K562 (cell line): ENCODE measurements around the gene FARSA.

Source experiments
- BHLHE40 ChIP-seq: IDR thresholded peaks from 2 replicates; pipeline ENCODE4 v1.6.1; 2011; ENCODE audit warnings: low read length, improper control_type of control experiment
- COPS2 ChIP-seq: fragments of 450-650 bp; conservative IDR thresholded peaks from 2 replicates; pipeline ENCODE4 v1.6.1; 2016; ENCODE audit warnings: mild to moderate bottlenecking, moderate library complexity
- EZH2 ChIP-seq: IDR thresholded peaks from 2 replicates; pipeline ENCODE4 v1.6.1; 2012; ENCODE audit warnings: low read depth, mild to moderate bottlenecking, inconsistent platforms, low read length, borderline replicate concordance
- GTF2F1 ChIP-seq: IDR thresholded peaks from 2 replicates; pipeline ENCODE4 v1.6.1; 2011; ENCODE audit warnings: low read depth, low read length, improper control_type of control experiment
- HBP1 ChIP-seq: fragments of 450-650 bp; formaldehyde crosslinking; IDR thresholded peaks from 2 replicates; pipeline ENCODE4 v1.4.0; 2022; ENCODE audit warnings: missing genetic modification characterization
- HDAC1 ChIP-seq, 2 experiments: fragments of 450-650 bp; IDR thresholded peaks; 2 replicates each; pipeline ENCODE4 v1.6.1; 2016 to 2017; ENCODE audit warnings: inconsistent platforms in 1 of 2, mild to moderate bottlenecking in 1 of 2, moderate library complexity in 1 of 2
- HIVEP1 ChIP-seq: fragments of 250-450 bp; sonication (Bioruptor Pico); IDR thresholded peaks from 2 replicates; pipeline ENCODE4 v1.4.0; 2020; ENCODE audit warnings: mild to moderate bottlenecking
- POLR2A ChIP-seq: fragments of 450-650 bp; conservative IDR thresholded peaks from 2 replicates; pipeline ENCODE4 v1.6.1; 2016
- SMAD3 ChIP-seq: fragments of 450-650 bp; formaldehyde crosslinking; conservative IDR thresholded peaks from 2 replicates; pipeline ENCODE4 v1.4.0; 2020; ENCODE audit warnings: mild to moderate bottlenecking
- ZNF717 ChIP-seq: fragments of 250-450 bp; sonication (Bioruptor Pico); IDR thresholded peaks from 2 replicates; pipeline ENCODE4 v1.5.0; 2021
- TF ChIP-seq, protein P1 (sequence below): fragments of 250-450 bp; sonication (Bioruptor Pico); IDR thresholded peaks from 2 replicates; pipeline ENCODE4 v1.4.0; 2020; ENCODE audit warnings: mild to moderate bottlenecking

DNA sequence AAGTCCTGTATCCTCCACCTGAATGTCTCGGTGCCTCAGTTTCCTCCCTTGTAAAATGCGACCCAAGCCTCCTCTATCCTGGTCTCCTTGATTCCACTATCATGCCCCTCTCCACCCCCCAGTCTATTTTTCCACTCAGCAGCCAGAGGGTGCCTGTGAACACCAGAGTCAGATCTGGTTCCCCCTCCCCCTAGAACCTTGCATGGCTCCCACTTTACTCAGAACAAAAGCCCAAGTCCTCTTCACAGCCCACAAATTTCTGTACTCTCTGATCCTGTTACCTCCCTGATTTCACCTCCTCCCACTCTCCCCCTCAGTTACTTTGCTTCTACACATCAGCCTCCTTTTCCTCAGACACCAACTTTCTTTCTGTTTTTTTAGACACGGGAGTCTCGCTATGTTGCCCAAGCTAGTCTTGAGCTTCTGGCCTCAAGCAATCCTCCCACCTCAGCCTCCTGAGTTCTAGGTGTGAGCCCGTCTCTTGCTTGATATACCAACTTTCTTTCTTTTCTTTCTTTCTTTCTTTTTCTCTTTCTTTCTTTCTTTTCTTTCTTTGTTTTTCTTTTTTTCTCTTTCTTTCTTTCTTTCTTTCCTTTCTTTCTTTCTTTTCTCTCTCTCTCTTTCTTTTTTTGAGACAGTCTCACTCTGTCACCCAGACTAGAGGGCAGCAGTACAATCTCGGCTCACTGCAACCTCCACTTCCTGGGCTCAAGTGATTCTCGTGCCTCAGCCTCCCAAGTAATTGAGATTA lies 36.7 kb upstream of the FARSA start:
- TF ChIP-seq POLR2A (no peak), HBP1 (CRISPR knock-in tag) (no peak), GTF2F1 (no peak), COPS2 (no peak), SMAD3 (CRISPR knock-in tag) (no peak), HIVEP1 (CRISPR knock-in tag) (no peak), HDAC1 (IDR thresholded peaks at IDR 0.05) (no peak), EZH2 (no peak), ZNF717 (no peak), BHLHE40 (no peak)
- TF ChIP-seq, protein P1, sequence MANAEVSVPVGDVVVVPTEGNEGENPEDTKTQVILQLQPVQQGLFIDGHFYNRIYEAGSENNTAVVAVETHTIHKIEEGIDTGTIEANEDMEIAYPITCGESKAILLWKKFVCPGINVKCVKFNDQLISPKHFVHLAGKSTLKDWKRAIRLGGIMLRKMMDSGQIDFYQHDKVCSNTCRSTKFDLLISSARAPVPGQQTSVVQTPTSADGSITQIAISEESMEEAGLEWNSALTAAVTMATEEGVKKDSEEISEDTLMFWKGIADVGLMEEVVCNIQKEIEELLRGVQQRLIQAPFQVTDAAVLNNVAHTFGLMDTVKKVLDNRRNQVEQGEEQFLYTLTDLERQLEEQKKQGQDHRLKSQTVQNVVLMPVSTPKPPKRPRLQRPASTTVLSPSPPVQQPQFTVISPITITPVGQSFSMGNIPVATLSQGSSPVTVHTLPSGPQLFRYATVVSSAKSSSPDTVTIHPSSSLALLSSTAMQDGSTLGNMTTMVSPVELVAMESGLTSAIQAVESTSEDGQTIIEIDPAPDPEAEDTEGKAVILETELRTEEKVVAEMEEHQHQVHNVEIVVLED (CRISPR knock-in tag): no peak
